HG02981 (cell line): ENCODE results near the gene CYP2J2.
"Not testable (repeated sequence)": the region's sequence is repeated elsewhere in the genome, so short reads cannot be mapped to it uniquely, and the experiment has no call there.

Experiments
- ATAC-seq: cut with Tn5 transposase; IDR thresholded peaks from one replicate; pipeline ENCODE4 v1.9.1; 2021; ENCODE audit warnings: mild to moderate bottlenecking, moderate library complexity; ENCODE audit not compliant: unreplicated experiment

Gene CYP2J2

GRCh38 chr1:59878370-59878769 is 48.2 kb downstream of the CYP2J2 start:
- ATAC-seq, result no peak

GRCh38 chr1:59877108-59877682 is 49.4 kb downstream of the CYP2J2 start:
- ATAC-seq, result no peak

- ATAC-seq, result no peak
Measured at GRCh38 chr1:59871746-59872145, 54.8 kb downstream of the CYP2J2 start.

- no peak for ATAC-seq
Measured at GRCh38 chr1:59866462-59866861, 60.1 kb downstream of the CYP2J2 start.

GRCh38 chr1:59857679-59858354 is 68.8 kb downstream of the CYP2J2 start:
- no peak for ATAC-seq

GRCh38 chr1:59856725-59857338 is 69.7 kb downstream of the CYP2J2 start:
- no peak for ATAC-seq

- not testable (repeated sequence) for ATAC-seq
Measured at GRCh38 chr1:59855297-59855696, 71.3 kb downstream of the CYP2J2 start.

- ATAC-seq, result no peak
Measured at GRCh38 chr1:59852117-59852516, 74.5 kb downstream of the CYP2J2 start.

GRCh38 chr1:59846895-59847282 is 79.7 kb downstream of the CYP2J2 start:
- no peak for ATAC-seq

- ATAC-seq, result no peak
Measured at GRCh38 chr1:59846209-59846894, 80.2 kb downstream of the CYP2J2 start.

GRCh38 chr1:59845091-59845490 is 81.5 kb downstream of the CYP2J2 start:
- no peak for ATAC-seq
